Measurements from ENCODE around the gene SNX30.
A peak's percentile ranks its signal among the peaks of the same experiment; 100 is the strongest.

The SNX30 gene

DNA sequence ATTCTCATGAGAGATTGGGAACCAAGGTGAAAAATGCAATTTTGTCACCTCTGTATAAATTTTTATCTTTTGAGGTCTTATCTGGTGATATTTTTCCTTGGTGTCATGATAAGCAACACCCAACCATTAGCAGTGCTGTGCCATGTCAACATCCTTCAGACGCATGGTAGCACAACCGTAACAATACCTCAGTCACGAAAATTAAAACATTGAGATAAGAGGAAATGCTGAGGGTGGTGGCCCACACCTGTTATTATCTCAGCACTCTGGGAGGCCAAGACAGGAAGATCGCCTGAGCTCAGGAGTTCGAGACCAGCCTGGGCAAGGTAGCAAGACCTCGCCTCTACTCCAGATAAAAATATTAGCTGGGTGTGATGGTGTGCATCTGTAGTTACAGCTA, 107.4 kb downstream of the SNX30 start:
- Histone ChIP-seq H3K36me3 (ENCODE audit: insufficient read depth, low read length) (no peaks in the 10 kb centered on the region), H3K4me1 (ENCODE audit: control insufficient read depth, insufficient read depth, low read length, unreplicated experiment) (peaks cover 23% of the 10 kb centered on the region), H3K79me2 (ENCODE audit: control insufficient read depth, insufficient read depth, low read length, unreplicated experiment) (no peaks in the 10 kb centered on the region), H3K27me3 (ENCODE audit: insufficient read depth, low read length) (no peaks in the 10 kb centered on the region), H3K27ac (ENCODE audit: low read depth, low read length) (no peak overlapping the region), H3K4me3 (ENCODE audit: low read depth, low read length) (no peak overlapping the region), H2AFZ (ENCODE audit: low read length, unreplicated experiment) (no peak overlapping the region)

DNA sequence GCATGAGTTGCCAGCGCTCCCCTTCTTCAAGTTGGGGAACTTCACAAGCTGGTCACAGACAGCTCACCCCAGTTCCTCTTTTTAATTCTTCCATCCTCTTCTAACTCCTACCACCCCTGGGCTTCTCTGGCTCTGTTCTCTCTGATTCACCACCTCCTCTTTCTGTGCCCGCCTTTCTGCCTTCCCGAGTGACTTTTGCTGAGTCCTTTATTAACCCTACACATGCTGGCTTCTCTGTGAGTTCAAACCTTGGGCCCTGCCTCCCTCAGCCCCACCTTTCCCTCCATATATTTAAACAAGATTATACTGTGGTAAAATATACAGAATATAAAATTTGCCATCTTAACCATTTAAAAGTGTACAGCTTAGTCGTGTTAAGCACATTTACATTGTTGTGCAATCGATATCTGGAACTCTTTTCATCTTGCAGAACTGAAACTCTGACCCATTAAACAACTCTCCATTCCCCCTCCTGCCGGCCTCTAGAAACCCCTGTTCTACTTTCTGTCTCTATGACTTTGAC, 108.1 kb downstream of the SNX30 start:
- Histone ChIP-seq H3K79me2 (ENCODE audit: control insufficient read depth, insufficient read depth, low read length, unreplicated experiment) (no peaks in the 10 kb centered on the region), H2AFZ (ENCODE audit: low read length, unreplicated experiment) (peak overlapping the region; percentile 23), H3K27ac (ENCODE audit: low read depth, low read length) (no peak overlapping the region), H3K4me1 (ENCODE audit: control insufficient read depth, insufficient read depth, low read length, unreplicated experiment) (peaks cover 30% of the 10 kb centered on the region), H3K27me3 (ENCODE audit: insufficient read depth, low read length) (no peaks in the 10 kb centered on the region), H3K4me3 (ENCODE audit: low read depth, low read length) (no peak overlapping the region), H3K36me3 (ENCODE audit: insufficient read depth, low read length) (no peaks in the 10 kb centered on the region)

GRCh38 chr9:112860451-112860850, 109.9 kb downstream of the SNX30 start:
- Histone ChIP-seq H3K36me3 (ENCODE audit: insufficient read depth, low read length) (no peaks in the 10 kb centered on the region), H3K4me3 (ENCODE audit: low read depth, low read length) (no peak overlapping the region), H3K79me2 (ENCODE audit: control insufficient read depth, insufficient read depth, low read length, unreplicated experiment) (no peaks in the 10 kb centered on the region), H3K27ac (ENCODE audit: low read depth, low read length) (no peak overlapping the region), H3K27me3 (ENCODE audit: insufficient read depth, low read length) (no peaks in the 10 kb centered on the region), H2AFZ (ENCODE audit: low read length, unreplicated experiment) (no peak overlapping the region), H3K4me1 (ENCODE audit: control insufficient read depth, insufficient read depth, low read length, unreplicated experiment) (peaks cover 31% of the 10 kb centered on the region)

- H3K27ac ChIP-seq (ENCODE audit: low read depth, low read length), result no peak overlapping the region
- no peaks in the 10 kb centered on the region for H3K36me3 ChIP-seq (ENCODE audit: insufficient read depth, low read length)
- H3K4me1 ChIP-seq (ENCODE audit: control insufficient read depth, insufficient read depth, low read length, unreplicated experiment), result peaks cover 31% of the 10 kb centered on the region
- H3K4me3 ChIP-seq (ENCODE audit: low read depth, low read length), result no peak overlapping the region
- H3K27me3 ChIP-seq (ENCODE audit: insufficient read depth, low read length), result no peaks in the 10 kb centered on the region
- no peak overlapping the region for H2AFZ ChIP-seq (ENCODE audit: low read length, unreplicated experiment)
- no peaks in the 10 kb centered on the region for H3K79me2 ChIP-seq (ENCODE audit: control insufficient read depth, insufficient read depth, low read length, unreplicated experiment)
Measured at GRCh38 chr9:112861155-112861554, 110.6 kb downstream of the SNX30 start.

DNA sequence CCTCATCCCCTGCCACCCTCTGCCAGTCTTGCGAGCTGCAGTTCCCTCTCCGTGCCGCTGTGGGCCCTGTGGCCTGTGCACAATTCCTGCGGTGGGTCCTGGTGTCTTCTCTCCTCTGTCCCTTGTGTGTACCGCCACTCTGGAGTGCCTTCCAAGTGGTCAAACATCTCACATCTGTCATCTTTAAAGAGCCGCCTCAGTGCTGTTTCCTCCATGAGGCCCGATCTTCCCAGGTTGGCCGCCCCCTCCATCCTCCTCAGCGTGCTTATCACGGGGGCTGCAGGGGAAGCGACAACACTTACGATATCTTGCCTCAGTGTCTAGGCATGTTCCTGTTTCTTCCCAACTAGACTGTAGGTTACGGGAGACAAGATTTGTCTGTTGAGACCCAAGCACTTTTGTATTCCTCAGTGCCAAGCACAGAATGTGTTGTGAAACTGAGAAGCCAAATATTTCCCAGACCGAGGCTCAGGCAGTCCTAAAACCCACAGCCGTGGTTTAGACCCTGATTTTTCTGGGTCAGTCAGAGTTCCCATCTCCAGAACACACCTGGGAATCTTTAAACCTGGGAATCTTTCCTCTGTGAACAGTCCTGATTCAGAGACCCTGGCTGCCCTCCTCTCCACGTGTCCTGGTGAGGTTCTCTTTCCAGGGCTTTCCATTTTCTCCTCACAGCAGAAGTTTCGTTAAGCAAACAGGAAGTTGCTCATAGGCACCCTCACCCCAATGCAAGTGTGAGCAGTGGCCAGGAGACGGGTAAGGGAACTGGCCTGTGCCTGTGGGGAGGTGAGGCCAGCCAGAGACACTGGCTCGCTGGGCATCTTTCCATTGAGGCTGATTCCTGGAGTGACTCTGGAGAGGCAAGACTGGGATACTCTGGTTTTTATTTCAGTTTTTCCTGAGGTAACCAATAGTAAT, 111.3 kb downstream of the SNX30 start:
- Histone ChIP-seq H3K4me3 (ENCODE audit: low read depth, low read length) (no peak overlapping the region; the same call in 1 of the 2 replicates), H3K36me3 (ENCODE audit: insufficient read depth, low read length) (no peaks in the 10 kb centered on the region), H3K27me3 (ENCODE audit: insufficient read depth, low read length) (no peaks in the 10 kb centered on the region), H3K27ac (ENCODE audit: low read depth, low read length) (peak overlapping the region; percentile 11; the same call in 1 of the 2 replicates), H2AFZ (ENCODE audit: low read length, unreplicated experiment) (peak overlapping the region; percentile 32), H3K79me2 (ENCODE audit: control insufficient read depth, insufficient read depth, low read length, unreplicated experiment) (no peaks in the 10 kb centered on the region), H3K4me1 (ENCODE audit: control insufficient read depth, insufficient read depth, low read length, unreplicated experiment) (peaks cover 31% of the 10 kb centered on the region)

DNA sequence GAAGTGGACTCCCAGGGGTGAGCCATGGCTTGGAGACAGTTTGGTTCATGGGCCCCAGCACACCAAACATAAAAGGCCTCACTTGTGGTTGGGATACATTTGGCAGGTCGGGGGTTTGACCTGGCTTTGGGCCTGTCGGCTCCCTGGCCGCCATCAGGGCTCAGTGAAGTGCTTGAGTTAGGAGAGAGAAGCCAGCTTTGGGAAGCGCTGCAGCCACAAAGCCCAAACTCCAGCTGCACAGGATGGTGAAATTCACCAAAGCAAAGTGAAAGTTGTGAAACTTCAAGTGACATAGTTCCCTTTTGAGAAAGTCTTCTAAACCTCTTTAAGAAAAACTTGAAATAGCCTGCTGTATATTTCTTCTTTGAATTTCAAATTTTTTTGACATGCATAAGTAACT, 112.7 kb downstream of the SNX30 start:
- Histone ChIP-seq H3K27ac (ENCODE audit: low read depth, low read length) (no peak overlapping the region), H3K27me3 (ENCODE audit: insufficient read depth, low read length) (no peaks in the 10 kb centered on the region), H3K4me1 (ENCODE audit: control insufficient read depth, insufficient read depth, low read length, unreplicated experiment) (peaks cover 35% of the 10 kb centered on the region), H3K4me3 (ENCODE audit: low read depth, low read length) (no peak overlapping the region), H2AFZ (ENCODE audit: low read length, unreplicated experiment) (no peak overlapping the region), H3K79me2 (ENCODE audit: control insufficient read depth, insufficient read depth, low read length, unreplicated experiment) (no peaks in the 10 kb centered on the region), H3K36me3 (ENCODE audit: insufficient read depth, low read length) (no peaks in the 10 kb centered on the region)

DNA sequence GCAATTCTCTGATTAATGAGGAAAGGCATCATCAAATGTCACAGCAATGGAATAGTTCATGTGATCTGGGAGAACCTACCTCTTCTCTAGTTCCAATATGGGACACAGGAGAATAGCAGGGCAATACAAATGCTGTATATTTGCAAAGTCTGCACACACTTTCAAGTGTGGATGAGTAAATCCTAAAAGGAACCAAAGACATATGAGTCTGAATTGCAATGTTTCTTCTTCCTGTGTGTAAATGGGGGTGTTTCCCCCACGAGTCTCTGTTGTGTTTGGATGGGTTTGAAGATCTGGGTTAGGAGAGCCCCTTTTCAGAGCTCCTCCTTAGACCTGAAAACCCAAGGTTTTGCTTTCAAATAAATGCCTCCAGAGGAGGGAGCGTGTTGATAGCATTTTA, 113.2 kb downstream of the SNX30 start:
- no peak overlapping the region for H2AFZ ChIP-seq (ENCODE audit: low read length, unreplicated experiment)
- no peak overlapping the region for H3K27ac ChIP-seq (ENCODE audit: low read depth, low read length)
- H3K27me3 ChIP-seq (ENCODE audit: insufficient read depth, low read length), result no peaks in the 10 kb centered on the region
- H3K79me2 ChIP-seq (ENCODE audit: control insufficient read depth, insufficient read depth, low read length, unreplicated experiment), result no peaks in the 10 kb centered on the region
- H3K36me3 ChIP-seq (ENCODE audit: insufficient read depth, low read length), result no peaks in the 10 kb centered on the region
- peaks cover 34% of the 10 kb centered on the region for H3K4me1 ChIP-seq (ENCODE audit: control insufficient read depth, insufficient read depth, low read length, unreplicated experiment)
- H3K4me3 ChIP-seq (ENCODE audit: low read depth, low read length), result no peak overlapping the region

DNA sequence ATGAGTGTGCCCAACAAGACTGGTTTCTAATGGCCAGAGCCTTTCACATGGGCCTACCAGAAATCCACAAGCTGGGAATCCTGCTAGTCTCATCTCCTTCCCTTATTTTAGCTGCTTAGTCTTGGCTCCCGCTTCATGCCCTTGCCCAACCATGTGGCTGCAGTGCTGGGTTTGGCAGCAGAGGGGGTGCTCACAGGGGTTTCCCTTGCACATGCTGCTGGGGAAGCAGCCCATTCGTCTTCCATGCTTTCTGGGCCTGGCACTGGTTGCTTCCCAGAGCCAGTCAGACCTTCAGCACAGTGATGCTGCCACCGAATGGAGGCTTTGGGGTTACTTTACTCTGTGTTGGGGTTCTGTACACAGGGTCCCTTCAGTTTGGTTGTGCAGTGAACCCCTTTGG, 113.8 kb downstream of the SNX30 start:
- Histone ChIP-seq H2AFZ (ENCODE audit: low read length, unreplicated experiment) (no peak overlapping the region), H3K27me3 (ENCODE audit: insufficient read depth, low read length) (no peaks in the 10 kb centered on the region), H3K27ac (ENCODE audit: low read depth, low read length) (no peak overlapping the region), H3K79me2 (ENCODE audit: control insufficient read depth, insufficient read depth, low read length, unreplicated experiment) (no peaks in the 10 kb centered on the region), H3K36me3 (ENCODE audit: insufficient read depth, low read length) (no peaks in the 10 kb centered on the region), H3K4me1 (ENCODE audit: control insufficient read depth, insufficient read depth, low read length, unreplicated experiment) (peaks cover 28% of the 10 kb centered on the region), H3K4me3 (ENCODE audit: low read depth, low read length) (no peak overlapping the region)

- peaks cover 28% of the 10 kb centered on the region for H3K4me1 ChIP-seq (ENCODE audit: control insufficient read depth, insufficient read depth, low read length, unreplicated experiment)
- no peaks in the 10 kb centered on the region for H3K27me3 ChIP-seq (ENCODE audit: insufficient read depth, low read length)
- H2AFZ ChIP-seq (ENCODE audit: low read length, unreplicated experiment), result no peak overlapping the region
- H3K36me3 ChIP-seq (ENCODE audit: insufficient read depth, low read length), result no peaks in the 10 kb centered on the region
- H3K27ac ChIP-seq (ENCODE audit: low read depth, low read length), result no peak overlapping the region
- H3K4me3 ChIP-seq (ENCODE audit: low read depth, low read length), result no peak overlapping the region
- no peaks in the 10 kb centered on the region for H3K79me2 ChIP-seq (ENCODE audit: control insufficient read depth, insufficient read depth, low read length, unreplicated experiment)
Measured at GRCh38 chr9:112864982-112865381, 114.4 kb downstream of the SNX30 start.

DNA sequence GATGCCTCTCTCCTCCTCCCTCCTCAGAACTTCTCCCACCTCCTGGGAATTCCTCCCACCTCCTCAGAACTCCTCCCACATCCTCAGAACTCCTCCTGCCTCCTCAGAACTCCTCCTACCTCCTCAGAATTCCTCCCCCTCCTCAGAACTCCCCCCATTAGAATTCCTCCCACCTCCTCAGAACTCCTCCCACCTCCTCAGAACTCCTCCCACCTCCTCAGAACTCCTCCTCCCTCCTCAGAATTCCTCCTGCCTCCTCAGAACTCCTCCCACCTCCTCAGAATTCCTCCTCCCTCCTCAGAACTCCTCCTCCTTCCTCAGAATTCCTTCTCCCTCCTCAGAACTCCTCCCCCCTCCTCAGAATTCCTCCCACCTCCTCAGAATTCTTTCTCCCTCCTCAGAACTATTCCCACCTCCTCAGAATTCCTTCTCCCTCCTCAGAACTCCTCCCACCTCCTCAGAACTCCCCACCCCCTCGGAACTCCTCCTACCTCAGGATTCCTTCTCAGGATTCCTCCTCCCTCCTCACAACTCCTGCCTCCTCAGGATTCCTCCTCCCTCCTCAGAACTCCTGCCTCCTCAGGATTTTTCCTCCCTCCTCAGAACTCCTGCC, 116.2 kb downstream of the SNX30 start:
- Histone ChIP-seq H3K36me3 (ENCODE audit: insufficient read depth, low read length) (no peaks in the 10 kb centered on the region), H3K79me2 (ENCODE audit: control insufficient read depth, insufficient read depth, low read length, unreplicated experiment) (no peaks in the 10 kb centered on the region), H3K27ac (ENCODE audit: low read depth, low read length) (no peak overlapping the region), H3K4me3 (ENCODE audit: low read depth, low read length) (no peak overlapping the region), H3K27me3 (ENCODE audit: insufficient read depth, low read length) (no peaks in the 10 kb centered on the region), H2AFZ (ENCODE audit: low read length, unreplicated experiment) (no peak overlapping the region), H3K4me1 (ENCODE audit: control insufficient read depth, insufficient read depth, low read length, unreplicated experiment) (peaks cover 24% of the 10 kb centered on the region)
